K562 (cell line): ENCODE data around the gene DNAAF3. TPM values are rescaled to one million over a fixed set of nuclear protein-coding genes. Genes with fewer than 3 reads are reported as not detected.

Experiments
- BCLAF1 ChIP-seq, 2 experiments: fragments of 450-650 bp in 1 of 2; IDR thresholded peaks; 2 replicates each; pipeline ENCODE4 v1.6.1; 2011 to 2017; ENCODE audit warnings: low read depth in 2 of 2, antibody characterized with exemption in 1 of 2, borderline replicate concordance in 1 of 2, low read length in 1 of 2, mild to moderate bottlenecking in 1 of 2, mixed read lengths in 1 of 2; ENCODE audit not compliant: control insufficient read depth in 1 of 2
- COPS2 ChIP-seq: fragments of 450-650 bp; conservative IDR thresholded peaks from 2 replicates; pipeline ENCODE4 v1.6.1; 2016; ENCODE audit warnings: mild to moderate bottlenecking, moderate library complexity
- CREB5 ChIP-seq: fragments of 250-450 bp; sonication (Bioruptor Pico); IDR thresholded peaks from 2 replicates; pipeline ENCODE4 v1.5.0; 2020; ENCODE audit warnings: mild to moderate bottlenecking
- CREBBP ChIP-seq: IDR thresholded peaks from one replicate; pipeline ENCODE4 v1.6.1; 2012; ENCODE audit warnings: low read depth, mild to moderate bottlenecking, control low read depth, inconsistent platforms, low read length
- FOXP1 ChIP-seq: sonication (generic); formaldehyde crosslinking; IDR thresholded peaks from 2 replicates; pipeline ENCODE4 v1.8.0; 2022; ENCODE audit warnings: mild to moderate bottlenecking, missing genetic modification reagents
- GTF2E2 ChIP-seq: fragments of 200-800 bp; sonication (Bioruptor generic); IDR thresholded peaks from 2 replicates; pipeline ENCODE4 v1.6.1; 2016; ENCODE audit warnings: missing genetic modification characterization, missing compliant biosample characterization
- IRF2 ChIP-seq: sonication (generic); formaldehyde crosslinking; IDR thresholded peaks from 2 replicates; pipeline ENCODE4 v1.8.1; 2022; ENCODE audit warnings: mild to moderate bottlenecking, missing genetic modification reagents
- MCM2 ChIP-seq: fragments of 450-650 bp; IDR thresholded peaks from 2 replicates; pipeline ENCODE4 v1.6.1; 2017; ENCODE audit warnings: low read depth, mild to moderate bottlenecking
- NFXL1 ChIP-seq: fragments of 450-650 bp; formaldehyde crosslinking; IDR thresholded peaks from 2 replicates; pipeline ENCODE4 v1.4.0; 2021; ENCODE audit warnings: mild to moderate bottlenecking
- PCBP1 ChIP-seq: fragments of 200-400 bp; formaldehyde crosslinking; IDR thresholded peaks from 2 replicates; pipeline ENCODE4 v1.6.1; 2018; ENCODE audit warnings: mild to moderate bottlenecking, low read depth, low read length; ENCODE audit not compliant: poor library complexity, severe bottlenecking
- POU5F1 ChIP-seq: fragments of 150-350 bp; IDR thresholded peaks from 2 replicates; pipeline ENCODE4 v1.6.1; 2014; ENCODE audit warnings: borderline replicate concordance, low read length, low read depth, mild to moderate bottlenecking; ENCODE audit not compliant: partially characterized antibody
- RAD51 ChIP-seq: fragments of 450-650 bp; IDR thresholded peaks from 2 replicates; pipeline ENCODE4 v1.7.1; 2016; ENCODE audit warnings: low read depth, mild to moderate bottlenecking, borderline replicate concordance
- RNF2 ChIP-seq: sonication (generic); IDR thresholded peaks from 2 replicates; pipeline ENCODE4 v1.6.1; 2016
- SMAD3 ChIP-seq: fragments of 450-650 bp; formaldehyde crosslinking; conservative IDR thresholded peaks from 2 replicates; pipeline ENCODE4 v1.4.0; 2020; ENCODE audit warnings: mild to moderate bottlenecking
- TBL1XR1 ChIP-seq, 2 experiments: IDR thresholded peaks; 2 replicates each; pipeline ENCODE4 v1.6.1; 2012; ENCODE audit warnings: improper control_type of control experiment in 2 of 2, low read length in 2 of 2, mild to moderate bottlenecking in 1 of 2
- XRCC5 ChIP-seq: fragments of 200-400 bp; formaldehyde crosslinking; IDR thresholded peaks from 2 replicates; pipeline ENCODE4 v1.6.1; 2017; ENCODE audit warnings: low read depth, mild to moderate bottlenecking, low read length
- ZBTB2 ChIP-seq: fragments of 450-650 bp; IDR thresholded peaks from 2 replicates; pipeline ENCODE4 v1.6.1; 2016; ENCODE audit warnings: antibody characterized with exemption
- ZNF24 ChIP-seq: fragments of 450-650 bp; IDR thresholded peaks from 2 replicates; pipeline ENCODE4 v1.6.1; 2016
- ZNF512 ChIP-seq: IDR thresholded peaks from 2 replicates; pipeline ENCODE4 v1.6.1; 2016; ENCODE audit warnings: missing genetic modification characterization, missing compliant biosample characterization
- ZNF551 ChIP-seq: fragments of 250-450 bp; sonication (Bioruptor Pico); IDR thresholded peaks from 2 replicates; pipeline ENCODE4 v1.5.0; 2021; ENCODE audit warnings: mild to moderate bottlenecking, moderate library complexity
- ZNF717 ChIP-seq: fragments of 250-450 bp; sonication (Bioruptor Pico); IDR thresholded peaks from 2 replicates; pipeline ENCODE4 v1.5.0; 2021
- ZNF77 ChIP-seq: fragments of 250-450 bp; sonication (Bioruptor Pico); IDR thresholded peaks from 2 replicates; pipeline ENCODE4 v1.5.0; 2020
- polyA plus RNA-seq, 8 experiments: library from polyadenylated mRNA; depleted of rRNA in 4 of 8; stranded (reverse) in 5 of 8; unstranded in 3 of 8; fragments of >200 nt; fragmentation: Nextera tagmentation in 2 of 8; fragmentation: Illumina TruSeq in 1 of 8; extraction: Ambion mirVana in 2 of 8; extraction: Trizol in 1 of 8; gene quantifications; 2 replicates each; pipeline versions ENCODE4 v1.2.1 to v1.2.3, GENCODE V29; 2011 to 2014; ENCODE audit warnings: inconsistent platforms in 1 of 8, missing spikeins in 1 of 8
- total RNA-seq, 7 experiments: library from RNA; depleted of rRNA in 6 of 7; stranded (reverse); fragments of >200 nt in 6 of 7; fragmentation: Illumina TruSeq in 2 of 7; extraction: Trizol in 2 of 7; gene quantifications; 2 replicates each; pipeline versions ENCODE4 v1.2.1 to v1.2.3, GENCODE V29; 2011 to 2021; ENCODE audit warnings: low replicate concordance in 1 of 7

Gene DNAAF3
- total and polyA plus RNA-seq, 9 of the 15 experiments (the other 6 are each of a cell fraction or from before 2014, with no cell fraction given), result 21.6 to 61.5 (median 43.0) TPM

- TF ChIP-seq ZNF717 (CRISPR knock-in tag) (no peak), ZNF77 (no peak), ZNF24 (peak; percentile 9; the same call in 1 of the 2 replicates), ZBTB2 (peak; percentile 95), RNF2 (no peak; the same call in 1 of the 2 replicates), POU5F1 (peak; percentile 73), NFXL1 (CRISPR knock-in tag) (no peak), CREB5 (CRISPR knock-in tag) (no peak), IRF2 (CRISPR knock-in tag) (no peak), XRCC5 (no peak), ZNF551 (CRISPR knock-in tag) (no peak), BCLAF1 (IDR thresholded peaks at IDR 0.05; ENCODE audit: borderline replicate concordance in 1 of 2, control insufficient read depth in 1 of 2, low read depth in 2 of 2, low read length in 1 of 2) (peak in 1 of 2 experiments; percentile 85; a peak in 1 of 4 replicates), TBL1XR1 (IDR thresholded peaks at IDR 0.05; ENCODE audit: low read length in 2 of 2) (peak; percentile 33 to 60; a peak in 1 of 4 replicates), COPS2 (no peak), PCBP1 (no peak), SMAD3 (CRISPR knock-in tag) (0 out of 2 replicates have a peak, but pooled peaks have one; percentile 20), MCM2 (no peak), RAD51 (no peak), CREBBP (no peak), ZNF512 (tag) (no peak), GTF2E2 (no peak; the same call in 1 of the 2 replicates), FOXP1 (CRISPR knock-in tag) (no peak)
Observed at GRCh38 chr19:55117663-55118391, 48.6 kb downstream of the DNAAF3 start (continued).
